OCI-LY1 (cell line): ENCODE results near the gene PLXND1.

ENCODE experiments used
- CTCF ChIP-seq: fragments of 200-600 bp; sonication (generic), shearing (Covaris generic); IDR thresholded peaks from 2 replicates; pipeline ENCODE4 v1.5.1; 2017; ENCODE audit warnings: mild to moderate bottlenecking, antibody characterized with exemption, low read length, moderate library complexity, mixed read lengths
- EZH2 ChIP-seq: fragments of 200-600 bp; sonication (generic), shearing (Covaris generic); IDR thresholded peaks from 2 replicates; pipeline ENCODE4 v1.8.0; 2017; ENCODE audit warnings: borderline replicate concordance, mixed run types, mild to moderate bottlenecking, antibody characterized with exemption, low read length, moderate library complexity, mixed read lengths

GRCh38 chr3:129590215-129590614, 16.3 kb downstream of the PLXND1 start:
- TF ChIP-seq CTCF = no peak
- no peak for TF ChIP-seq EZH2
